Brain pericyte (primary cell): ENCODE measurements around the gene FAM83E.
A peak's percentile ranks its signal among the peaks of the same experiment; 100 is the strongest.
"Not testable (repeated sequence)": the region's sequence is repeated elsewhere in the genome, so short reads cannot be mapped to it uniquely, and the experiment has no call there.

ENCODE experiments used
- DNase-seq: peaks from one replicate; pipeline ENCODE4 v3.0.0-alpha.2; 2012; ENCODE audit warnings: low read depth, low spot score

The FAM83E gene

DNA sequence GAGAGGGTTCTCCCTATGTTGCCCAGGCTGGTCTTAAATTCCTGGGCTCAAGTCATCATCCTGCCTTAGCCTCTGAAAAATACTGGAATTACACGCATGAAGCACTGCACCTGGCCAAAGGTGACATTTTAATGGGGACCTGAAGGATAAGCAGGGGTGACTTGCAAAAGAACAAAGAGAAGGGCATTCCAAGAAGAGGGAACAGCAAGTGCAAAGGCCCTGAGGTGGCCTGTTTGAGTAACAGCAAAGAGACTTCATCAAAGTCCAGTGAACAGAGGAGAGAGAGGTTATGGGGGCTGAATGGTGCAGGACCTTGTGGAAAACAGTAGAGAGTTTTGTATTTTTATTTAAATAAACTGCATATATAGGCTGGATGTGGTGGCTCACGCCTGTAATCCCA is 27.0 kb upstream of the FAM83E start:
- DNase-seq, result no peak

- no peak for DNase-seq
Observed at GRCh38 chr19:48639483-48640375, 24.9 kb upstream of the FAM83E start.

- no peak for DNase-seq
Observed at GRCh38 chr19:48638831-48639381, 24.0 kb upstream of the FAM83E start.

DNA sequence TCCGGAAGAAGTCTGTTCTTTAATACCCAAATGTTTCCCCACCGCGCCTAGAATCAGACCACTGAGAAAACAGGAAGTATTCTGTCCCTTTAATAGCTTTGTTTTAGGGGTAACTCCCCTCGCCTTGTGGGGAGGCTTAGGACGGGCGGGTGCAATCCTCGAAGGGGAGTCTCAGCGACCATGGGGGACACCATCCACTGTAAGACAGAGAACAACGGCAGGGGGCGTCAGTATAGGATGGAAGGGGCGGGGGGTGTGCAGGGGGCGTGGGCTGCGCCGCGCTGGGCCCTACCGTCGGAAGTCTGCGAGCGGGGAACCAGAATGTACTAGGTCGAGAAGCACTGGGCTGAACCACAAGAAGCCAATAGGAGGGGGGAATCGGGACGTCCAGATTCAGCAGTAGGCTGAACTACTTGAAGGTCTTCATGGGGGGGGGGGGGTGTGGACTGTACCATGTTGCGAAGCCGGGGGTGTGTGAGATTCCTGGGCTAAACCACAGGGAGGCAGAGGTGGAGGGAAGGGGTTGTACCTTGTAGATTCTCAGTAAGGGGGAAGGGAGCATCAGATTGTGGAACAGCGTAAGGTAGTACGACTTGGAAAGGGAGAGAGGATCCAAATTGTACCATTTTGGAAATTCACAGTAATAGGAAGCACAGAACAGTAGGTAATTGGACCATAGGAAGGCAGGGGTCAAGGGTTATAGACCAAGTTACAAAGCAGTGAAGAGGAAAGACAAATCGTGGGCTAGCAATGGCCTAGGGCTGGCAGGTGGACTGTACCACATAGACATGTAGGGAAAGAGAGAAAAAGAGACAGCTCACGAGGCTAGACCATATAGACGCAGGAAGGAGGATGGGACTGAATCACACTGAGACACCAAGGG is 23.3 kb upstream of the FAM83E start:
- peak; percentile 79 for DNase-seq

- peak; percentile 98 for DNase-seq
Observed at GRCh38 chr19:48637449-48637947, 22.6 kb upstream of the FAM83E start.

DNA sequence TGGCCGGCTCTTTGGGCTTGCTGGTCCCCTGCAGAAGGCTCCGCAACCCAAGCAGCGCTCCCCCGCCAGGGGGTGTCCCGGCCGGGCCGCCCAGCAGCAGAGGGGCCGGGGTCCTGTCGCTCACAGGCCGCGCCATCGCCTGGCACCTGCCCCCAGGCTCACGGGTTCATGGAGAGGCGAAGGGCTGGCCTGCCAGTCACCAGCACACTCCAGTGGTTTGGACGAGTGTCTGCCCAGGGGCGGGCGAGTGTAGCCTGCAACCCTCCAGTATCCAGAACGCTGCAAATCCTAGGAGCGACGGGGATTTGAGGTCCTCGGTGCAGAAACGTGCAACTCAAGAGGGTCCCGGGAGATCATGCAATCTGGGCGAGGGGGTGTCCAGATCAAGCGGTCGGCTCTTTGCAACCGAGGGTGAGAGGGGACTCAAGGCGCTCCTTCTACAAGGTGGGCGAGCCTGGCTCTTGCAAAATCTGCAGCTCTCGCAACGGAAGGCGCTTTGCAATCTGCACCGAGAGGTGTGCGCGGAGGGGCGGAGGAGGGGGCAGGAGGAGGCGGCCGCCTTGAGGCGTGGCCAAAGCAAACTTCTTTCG is 22.1 kb upstream of the FAM83E start, which contains the start of gene DBP:
Gene DBP (minus strand): TSS at position 521 of the 590 bp plus-strand sequence. CDS start 385 bp downstream, at position 136.
- no peak for DNase-seq

- no peak for DNase-seq
Observed at GRCh38 chr19:48635966-48636858, 21.3 kb upstream of the FAM83E start.

- no peak for DNase-seq
Observed at GRCh38 chr19:48635263-48635965, 20.5 kb upstream of the FAM83E start.

- peak; percentile 83 for DNase-seq
Observed at GRCh38 chr19:48634424-48635262, 19.8 kb upstream of the FAM83E start.

DNA sequence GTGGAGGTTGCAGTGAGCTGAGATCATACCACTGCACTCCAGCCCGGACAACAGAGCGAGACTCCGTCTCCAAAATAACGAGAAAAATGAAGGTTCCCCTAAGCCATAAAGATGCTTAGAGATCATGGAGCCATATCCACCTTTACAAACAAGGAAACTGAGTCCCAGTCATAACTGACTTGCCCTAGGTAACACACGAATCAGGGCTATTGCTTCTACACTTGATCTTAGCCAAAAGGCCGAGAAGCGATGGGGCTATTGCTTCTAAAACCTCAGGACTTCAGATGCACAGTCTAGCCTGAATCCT is 19.1 kb upstream of the FAM83E start:
- no peak for DNase-seq

GRCh38 chr19:48633148-48634035 is 18.5 kb upstream of the FAM83E start:
- DNase-seq, result no peak

GRCh38 chr19:48632692-48633147 is 17.8 kb upstream of the FAM83E start:
- no peak for DNase-seq

DNA sequence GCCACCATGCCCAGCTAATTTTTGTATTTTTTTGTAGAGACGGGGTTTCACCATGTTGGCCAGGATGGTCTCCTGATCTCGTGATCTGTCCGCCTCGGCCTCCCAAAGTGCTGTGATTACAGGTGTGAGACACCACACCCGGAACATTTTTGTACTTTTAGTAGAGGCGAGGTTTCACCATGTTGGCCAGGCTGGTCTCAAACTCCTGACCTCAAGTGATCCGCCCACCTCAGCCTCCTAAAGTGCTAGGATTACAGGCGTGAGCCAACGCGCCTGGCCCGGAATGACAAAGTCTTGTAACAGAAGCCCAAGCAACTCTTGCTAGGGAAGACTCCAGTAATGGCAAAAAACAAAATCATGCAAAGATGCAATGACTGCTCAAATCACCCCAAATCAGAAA is 17.4 kb upstream of the FAM83E start:
- not testable (repeated sequence) for DNase-seq

- DNase-seq, result no peak
Observed at GRCh38 chr19:48631225-48631624, 16.3 kb upstream of the FAM83E start.

GRCh38 chr19:48630296-48631063 is 15.6 kb upstream of the FAM83E start:
- no peak for DNase-seq

GRCh38 chr19:48629599-48630295 is 14.9 kb upstream of the FAM83E start:
- no peak for DNase-seq

DNA sequence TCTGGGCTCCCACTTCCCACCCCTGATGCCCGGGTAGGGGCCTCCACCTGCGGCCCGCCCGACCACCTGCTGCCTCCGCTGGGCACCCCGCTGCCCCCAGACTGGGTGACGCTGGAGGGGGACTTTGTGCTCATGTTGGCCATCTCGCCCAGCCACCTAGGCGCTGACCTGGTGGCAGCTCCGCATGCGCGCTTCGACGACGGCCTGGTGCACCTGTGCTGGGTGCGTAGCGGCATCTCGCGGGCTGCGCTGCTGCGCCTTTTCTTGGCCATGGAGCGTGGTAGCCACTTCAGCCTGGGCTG is 14.4 kb upstream of the FAM83E start:
- no peak for DNase-seq
